ENCODE measurements around the gene HOXC10. TPM values are rescaled to one million over a fixed set of nuclear protein-coding genes. Genes with fewer than 3 reads are reported as not detected.

Gene HOXC10
- total RNA-seq, 1 donor from 2014 or later, result 0.96 TPM

- Mint-ChIP-seq H3K27me3 (ENCODE audit: low read depth) (peaks cover 28% of the 10 kb centered on the region), H3K4me3 (peak within 1 kb of the TSS; percentile 86), H3K4me1 (peaks cover 78% of the 10 kb centered on the region), H3K36me3 (no peaks in the 10 kb centered on the region), H3K27ac (peak within 1 kb of the TSS; percentile 98), H3K9me3 (no peaks in the 10 kb centered on the region)
- TF ChIP-seq, protein P1, sequence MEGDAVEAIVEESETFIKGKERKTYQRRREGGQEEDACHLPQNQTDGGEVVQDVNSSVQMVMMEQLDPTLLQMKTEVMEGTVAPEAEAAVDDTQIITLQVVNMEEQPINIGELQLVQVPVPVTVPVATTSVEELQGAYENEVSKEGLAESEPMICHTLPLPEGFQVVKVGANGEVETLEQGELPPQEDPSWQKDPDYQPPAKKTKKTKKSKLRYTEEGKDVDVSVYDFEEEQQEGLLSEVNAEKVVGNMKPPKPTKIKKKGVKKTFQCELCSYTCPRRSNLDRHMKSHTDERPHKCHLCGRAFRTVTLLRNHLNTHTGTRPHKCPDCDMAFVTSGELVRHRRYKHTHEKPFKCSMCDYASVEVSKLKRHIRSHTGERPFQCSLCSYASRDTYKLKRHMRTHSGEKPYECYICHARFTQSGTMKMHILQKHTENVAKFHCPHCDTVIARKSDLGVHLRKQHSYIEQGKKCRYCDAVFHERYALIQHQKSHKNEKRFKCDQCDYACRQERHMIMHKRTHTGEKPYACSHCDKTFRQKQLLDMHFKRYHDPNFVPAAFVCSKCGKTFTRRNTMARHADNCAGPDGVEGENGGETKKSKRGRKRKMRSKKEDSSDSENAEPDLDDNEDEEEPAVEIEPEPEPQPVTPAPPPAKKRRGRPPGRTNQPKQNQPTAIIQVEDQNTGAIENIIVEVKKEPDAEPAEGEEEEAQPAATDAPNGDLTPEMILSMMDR (IDR thresholded peaks at IDR 0.05; ENCODE audit: unreplicated experiment), result peak; percentile 99
- DNase-seq (ENCODE audit: low spot score in 2 of 2, unreplicated experiment in 2 of 2), result peak in 1 of 2 experiments; percentile 94
Observed at GRCh38 chr12:54032627-54033100, 47.7 kb downstream of the HOXC10 start, which contains the start of gene HOXC5. HOXC5 (plus strand) TSS chr12:54033050; CDS start chr12:54033123, 73 bp downstream.

GRCh38 chr12:54033106-54033979 lies 48.4 kb downstream of the HOXC10 start:
- H3K27me3 Mint-ChIP-seq (ENCODE audit: low read depth), result peaks cover 23% of the 10 kb centered on the region
- H3K27ac Mint-ChIP-seq, result peak overlapping the region; percentile 98

GRCh38 chr12:54033980-54034784 lies 49.2 kb downstream of the HOXC10 start:
- Mint-ChIP-seq H3K4me1 (peaks cover 84% of the 10 kb centered on the region), H3K4me3 (peak overlapping the region; percentile 81), H3K36me3 (no peaks in the 10 kb centered on the region), H3K9me3 (no peaks in the 10 kb centered on the region), H3K27me3 (ENCODE audit: low read depth) (peaks cover 19% of the 10 kb centered on the region), H3K27ac (peak overlapping the region; percentile 98)
- TF ChIP-seq, protein P1 (IDR thresholded peaks at IDR 0.05; ENCODE audit: unreplicated experiment), result no peak
- peak in 1 of 2 experiments; percentile 51 for DNase-seq (ENCODE audit: low spot score in 2 of 2, unreplicated experiment in 2 of 2)

More at GRCh38 chr12:54033106-54033979, 48.4 kb downstream of the HOXC10 start:
- H3K4me1 Mint-ChIP-seq, result peaks cover 80% of the 10 kb centered on the region
- H3K4me3 Mint-ChIP-seq, result peak overlapping the region; percentile 86
- no peaks in the 10 kb centered on the region for H3K36me3 Mint-ChIP-seq
- TF ChIP-seq, protein P1 (IDR thresholded peaks at IDR 0.05; ENCODE audit: unreplicated experiment), result no peak
- peak in 1 of 2 experiments; percentile 79 for DNase-seq (ENCODE audit: low spot score in 2 of 2, unreplicated experiment in 2 of 2)
- H3K9me3 Mint-ChIP-seq, result no peaks in the 10 kb centered on the region

DNA sequence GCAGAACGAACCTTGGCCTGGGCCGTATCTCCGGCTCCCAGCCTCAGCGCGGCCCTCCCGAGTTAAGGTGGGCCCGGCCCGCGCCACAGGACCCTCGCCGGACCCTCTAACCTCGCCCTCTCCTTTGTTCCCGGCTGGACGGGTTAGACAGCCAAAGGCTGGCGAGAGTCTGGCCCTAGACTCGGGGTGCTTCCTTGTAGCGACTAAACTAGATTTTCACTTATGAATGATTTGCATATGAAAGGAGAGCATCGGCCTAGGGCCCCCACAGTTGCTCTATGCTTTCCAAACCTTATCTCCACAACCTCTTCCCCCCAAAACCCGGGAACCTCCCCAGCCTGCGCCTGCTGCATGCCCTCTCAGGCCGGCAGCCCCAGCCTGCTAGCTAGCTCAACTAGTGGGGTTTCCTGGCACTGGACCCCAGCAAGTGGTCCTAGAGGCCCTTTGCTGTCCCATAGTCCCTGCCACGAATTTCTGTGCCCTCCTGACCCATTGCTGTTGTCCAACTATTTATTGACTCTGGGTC lies 49.9 kb downstream of the HOXC10 start:
- TF ChIP-seq, protein P1 (IDR thresholded peaks at IDR 0.05; ENCODE audit: unreplicated experiment), result no peak
- Mint-ChIP-seq H3K9me3 (no peaks in the 10 kb centered on the region), H3K27ac (peak overlapping the region; percentile 98), H3K36me3 (no peaks in the 10 kb centered on the region), H3K4me3 (peak overlapping the region; percentile 81), H3K4me1 (peaks cover 85% of the 10 kb centered on the region), H3K27me3 (ENCODE audit: low read depth) (peaks cover 16% of the 10 kb centered on the region)
- no peak for DNase-seq (ENCODE audit: low spot score in 2 of 2, unreplicated experiment in 2 of 2)

- H3K36me3 Mint-ChIP-seq, result no peaks in the 10 kb centered on the region
- peak overlapping the region; percentile 81 for H3K4me3 Mint-ChIP-seq
- TF ChIP-seq, protein P1 (IDR thresholded peaks at IDR 0.05; ENCODE audit: unreplicated experiment), result no peak
- peaks cover 12% of the 10 kb centered on the region for H3K27me3 Mint-ChIP-seq (ENCODE audit: low read depth)
- H3K9me3 Mint-ChIP-seq, result no peaks in the 10 kb centered on the region
- H3K4me1 Mint-ChIP-seq, result peaks cover 88% of the 10 kb centered on the region
- DNase-seq (ENCODE audit: low spot score in 2 of 2, unreplicated experiment in 2 of 2), result peak in 1 of 2 experiments; percentile 40
- peak overlapping the region; percentile 98 for H3K27ac Mint-ChIP-seq
Observed at GRCh38 chr12:54035568-54036264, 50.8 kb downstream of the HOXC10 start.

All from mesothelial cell of epicardium (in vitro differentiated cells).